GM18858 (cell line): ENCODE measurements around the gene HNRNPA2B1.
"Not testable (repeated sequence)": the region's sequence is repeated elsewhere in the genome, so short reads cannot be mapped to it uniquely, and the experiment has no call there.

Experiments used
- ATAC-seq: cut with Tn5 transposase; IDR thresholded peaks from one replicate; pipeline ENCODE4 v1.9.1; 2021; ENCODE audit not compliant: unreplicated experiment

HNRNPA2B1 gene

GRCh38 chr7:26147646-26148306 is 52.8 kb downstream of the HNRNPA2B1 start:
- not testable (repeated sequence) for ATAC-seq

- no peak for ATAC-seq
Observed at GRCh38 chr7:26147030-26147429, 53.5 kb downstream of the HNRNPA2B1 start.

DNA sequence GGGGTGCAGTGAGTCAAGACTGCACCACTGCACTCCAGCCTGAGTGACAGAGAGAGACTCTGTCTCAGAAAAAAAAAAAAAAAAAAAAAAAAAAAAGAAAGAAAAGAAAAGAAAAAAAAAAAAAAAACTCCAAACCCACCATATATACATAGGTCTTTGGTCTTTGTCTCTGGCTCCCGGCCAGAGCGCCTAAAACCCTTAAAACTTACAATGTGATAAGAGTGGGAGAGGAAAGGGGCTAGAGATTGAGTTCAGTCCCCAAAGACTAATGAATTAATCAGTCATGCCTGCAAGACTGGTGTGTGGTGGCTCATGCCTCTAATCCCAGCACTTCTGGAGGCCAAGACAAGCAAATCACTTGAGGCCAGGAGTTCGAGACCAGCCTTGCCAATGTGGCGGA is 55.3 kb downstream of the HNRNPA2B1 start:
- ATAC-seq, result no peak

GRCh38 chr7:26144184-26145080 is 56.1 kb downstream of the HNRNPA2B1 start:
- ATAC-seq, result no peak

DNA sequence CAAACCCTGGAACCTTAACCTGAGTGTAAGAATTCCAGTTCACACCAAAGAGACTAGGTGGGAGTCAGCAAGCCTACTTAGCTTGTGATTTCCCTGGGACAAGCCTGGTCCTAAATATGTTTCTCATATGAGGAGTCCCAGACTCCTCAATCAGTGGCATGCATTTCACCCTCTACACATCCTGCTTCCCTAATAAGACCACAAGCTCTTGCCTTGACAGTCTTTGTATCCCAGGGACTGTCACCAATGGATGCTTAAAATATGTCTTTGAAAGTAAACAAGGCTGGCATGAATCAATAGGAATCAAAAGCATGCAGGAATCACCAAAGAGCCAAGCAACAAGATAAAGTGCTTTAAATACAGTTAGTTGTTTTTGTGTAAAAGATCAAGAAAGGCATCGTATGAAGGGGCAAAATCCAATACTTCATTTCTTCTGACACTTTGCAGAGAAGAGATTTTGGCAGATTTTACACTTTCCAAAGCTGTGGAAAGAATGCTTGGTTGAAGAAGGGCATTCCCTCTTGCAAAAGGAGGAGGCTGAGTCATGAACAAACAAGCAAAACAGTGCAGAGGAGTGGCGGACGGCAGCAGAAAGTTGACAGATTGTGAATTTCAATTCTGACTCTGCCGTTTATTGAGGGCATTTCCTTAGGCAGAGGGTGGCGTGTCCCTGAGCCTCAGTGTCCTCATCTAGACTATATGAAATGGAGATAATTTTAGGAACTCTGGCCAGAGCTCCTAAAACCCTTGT is 57.1 kb downstream of the HNRNPA2B1 start:
- no peak for ATAC-seq

DNA sequence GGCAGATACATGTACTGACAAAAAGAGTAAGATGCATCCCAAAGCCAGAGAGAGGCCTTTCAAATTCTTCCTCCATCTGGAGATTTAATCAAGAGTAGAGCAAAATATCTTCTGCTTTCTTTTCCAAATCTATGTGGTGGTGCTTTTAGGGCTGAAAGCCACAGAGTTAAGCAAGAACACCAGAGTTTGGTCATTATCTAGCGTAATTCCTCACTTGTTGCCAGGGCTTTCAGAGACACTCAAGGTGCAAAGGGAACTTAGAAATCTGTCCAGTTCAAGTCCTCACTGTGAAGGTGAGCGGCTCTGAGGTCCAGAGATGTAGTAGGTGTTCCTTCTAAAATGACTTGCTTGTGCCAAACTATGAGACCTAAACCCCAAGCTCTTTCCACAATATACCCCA is 59.5 kb downstream of the HNRNPA2B1 start:
- no peak for ATAC-seq

DNA sequence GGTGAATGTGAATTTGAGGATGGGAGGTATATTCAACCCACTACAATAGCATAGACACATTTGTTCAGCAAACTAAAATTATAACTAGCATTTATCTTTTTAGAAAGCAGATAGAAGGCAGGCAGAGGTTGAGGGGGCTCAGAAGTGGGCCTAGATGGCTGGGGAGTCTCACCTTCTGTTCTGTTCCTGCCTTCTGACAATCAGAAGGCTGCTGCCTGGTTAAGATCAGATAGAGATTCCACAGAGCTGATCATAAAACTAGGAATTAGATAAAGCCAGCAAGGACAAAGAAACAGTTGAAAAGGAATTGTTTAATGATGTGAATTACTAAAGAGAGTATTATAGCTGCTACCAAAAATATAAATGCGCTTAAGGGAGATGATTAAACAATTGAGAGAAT is 60.2 kb downstream of the HNRNPA2B1 start:
- no peak for ATAC-seq
